ENCODE measurements around the gene SLC35C1. TPM values are rescaled to one million over a fixed set of nuclear protein-coding genes. Genes with fewer than 3 reads are reported as not detected.

Gene SLC35C1
- total and polyA plus RNA-seq, 2 of the 8 experiments (the other 6 are each of a cell fraction or from before 2014, with no cell fraction given) = 4.6 to 10.6 TPM

DNA sequence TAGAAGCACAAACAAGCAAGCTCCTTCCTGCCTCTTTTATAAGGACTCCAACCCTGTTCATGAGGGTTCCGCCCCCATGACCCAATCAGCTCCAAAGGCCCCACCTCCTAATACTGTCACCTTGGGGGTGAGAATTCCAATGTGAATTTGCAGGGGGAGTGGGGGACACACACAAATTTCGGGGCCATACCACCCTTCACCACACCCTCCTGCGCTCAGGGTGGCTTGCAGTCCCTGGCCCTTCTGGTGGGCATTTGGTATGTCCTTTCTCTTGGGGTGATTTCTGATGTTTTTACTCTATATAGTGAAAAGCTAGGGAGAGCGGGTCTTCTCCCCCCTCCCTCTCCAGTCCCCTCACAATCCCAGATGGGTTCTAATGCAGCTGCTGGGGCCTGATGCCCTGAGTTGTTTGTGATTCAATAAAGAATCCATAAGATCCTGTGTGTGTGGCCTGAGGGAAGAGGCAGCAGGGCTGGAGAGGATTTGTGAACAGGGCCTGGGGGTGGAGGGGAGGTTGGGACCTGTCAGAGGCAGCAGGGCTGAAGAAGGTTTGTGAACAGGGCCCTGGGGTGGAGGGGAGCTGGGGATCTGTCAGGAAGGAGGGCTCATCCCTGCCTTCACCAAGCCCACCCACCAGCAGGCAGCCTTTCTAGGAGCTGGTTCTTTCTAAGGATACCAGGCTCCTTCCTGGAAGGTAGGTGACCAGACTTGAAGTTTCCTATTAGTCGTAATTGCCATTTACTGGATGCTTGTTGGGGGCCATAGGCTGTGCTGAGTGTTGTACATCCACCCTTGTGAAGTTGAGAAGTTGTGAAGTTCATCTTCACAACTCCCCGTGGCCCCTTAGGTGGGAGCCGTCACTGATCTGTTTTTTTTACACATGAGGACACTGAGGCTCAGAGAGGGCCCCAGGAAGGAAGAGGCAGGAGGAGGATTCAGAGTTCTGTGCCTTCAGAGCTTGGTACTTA is 7.9 kb downstream of the SLC35C1 start (continued):
- no peak for TF ChIP-seq CHD7 (IDR thresholded peaks at IDR 0.05; ENCODE audit: insufficient replicate concordance, low read length)

All from H1 (cell line).